SIG-M5 (cell line): ENCODE measurements around the gene RPL35.

Experiments used
- DNase-seq: peaks from one replicate; lab custom pipeline; 2025; lab: John Stamatoyannopoulos, UW

Gene RPL35

GRCh38 chr9:124820698-124821623 is 40.8 kb downstream of the RPL35 start:
- no peak for DNase-seq

GRCh38 chr9:124818431-124819281 is 43.1 kb downstream of the RPL35 start:
- no peak for DNase-seq

GRCh38 chr9:124815601-124816000 is 46.2 kb downstream of the RPL35 start:
- no peak for DNase-seq

GRCh38 chr9:124814164-124814535 is 47.6 kb downstream of the RPL35 start:
- no peak for DNase-seq

- no peak for DNase-seq
These were observed 48.1 kb downstream of the RPL35 start for GRCh38 chr9:124813501-124814163.

- DNase-seq: no peak
These were observed 48.7 kb downstream of the RPL35 start for GRCh38 chr9:124813041-124813440.

GRCh38 chr9:124812441-124812876 is 49.3 kb downstream of the RPL35 start:
- DNase-seq: no peak

- DNase-seq: no peak
These were observed 50.9 kb downstream of the RPL35 start for GRCh38 chr9:124810663-124811355.

- no peak for DNase-seq
These were observed 51.8 kb downstream of the RPL35 start for GRCh38 chr9:124809741-124810500.

- DNase-seq: no peak
These were observed 52.5 kb downstream of the RPL35 start for GRCh38 chr9:124809211-124809610.

- DNase-seq: no peak
These were observed 53.4 kb downstream of the RPL35 start for GRCh38 chr9:124808246-124808956.
